ENCODE results near the gene HRH1.

GRCh38 chr3:11201251-11202019 lies 47.1 kb downstream of the HRH1 start:
- TF ChIP-seq, protein P1, sequence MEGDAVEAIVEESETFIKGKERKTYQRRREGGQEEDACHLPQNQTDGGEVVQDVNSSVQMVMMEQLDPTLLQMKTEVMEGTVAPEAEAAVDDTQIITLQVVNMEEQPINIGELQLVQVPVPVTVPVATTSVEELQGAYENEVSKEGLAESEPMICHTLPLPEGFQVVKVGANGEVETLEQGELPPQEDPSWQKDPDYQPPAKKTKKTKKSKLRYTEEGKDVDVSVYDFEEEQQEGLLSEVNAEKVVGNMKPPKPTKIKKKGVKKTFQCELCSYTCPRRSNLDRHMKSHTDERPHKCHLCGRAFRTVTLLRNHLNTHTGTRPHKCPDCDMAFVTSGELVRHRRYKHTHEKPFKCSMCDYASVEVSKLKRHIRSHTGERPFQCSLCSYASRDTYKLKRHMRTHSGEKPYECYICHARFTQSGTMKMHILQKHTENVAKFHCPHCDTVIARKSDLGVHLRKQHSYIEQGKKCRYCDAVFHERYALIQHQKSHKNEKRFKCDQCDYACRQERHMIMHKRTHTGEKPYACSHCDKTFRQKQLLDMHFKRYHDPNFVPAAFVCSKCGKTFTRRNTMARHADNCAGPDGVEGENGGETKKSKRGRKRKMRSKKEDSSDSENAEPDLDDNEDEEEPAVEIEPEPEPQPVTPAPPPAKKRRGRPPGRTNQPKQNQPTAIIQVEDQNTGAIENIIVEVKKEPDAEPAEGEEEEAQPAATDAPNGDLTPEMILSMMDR (IDR thresholded peaks at IDR 0.05), result no peak
- TF ChIP-seq POLR2A (IDR thresholded peaks at IDR 0.05), result no peak

Data from adrenal gland (tissue), 5 donors.